GM12878 (cell line): Measurements from ENCODE around the gene RARA. TPM values are rescaled to one million over a fixed set of nuclear protein-coding genes. Genes with fewer than 3 reads are reported as not detected.

ENCODE experiments used
- ATAC-seq: fragments of 200-7000 bp; cut with Tn5 transposase; 3 replicates; pipeline ENCODE4 v1.9.1; 2020; ENCODE audit warnings: mild to moderate bottlenecking, moderate library complexity
- BruUV-seq: library from RNA; stranded (reverse); fragments of 400-500 nt; replicated peaks from 2 replicates; lab custom pipeline; 2021; lab: Mats Ljungman, UMichigan
- CTCF ChIA-PET: fragments of 300-600 bp; sonication (Branson Sonifier 250); formaldehyde crosslinking; extraction: SDS; loops from one replicate; lab custom pipeline; 2021; ENCODE audit warnings: inconsistent platforms; lab: Yijun Ruan, JAX
- POLR2A ChIA-PET: fragments of 350-600 bp; formaldehyde crosslinking; extraction: SDS; loops from one replicate; lab custom pipeline; 2021; ENCODE audit warnings: inconsistent platforms; lab: Charles Lee
- RAD21 ChIA-PET: fragments of 300-600 bp; sonication (Branson Sonifier 250); formaldehyde crosslinking; loops from one replicate; lab custom pipeline; 2023; ENCODE audit warnings: antibody characterized with exemption; ENCODE audit not compliant: unreplicated experiment; lab: Charles Lee
- SMC1A ChIA-PET: fragments of 300-600 bp; sonication (Branson Sonifier 250); formaldehyde crosslinking; loops from one replicate; lab custom pipeline; 2023; ENCODE audit not compliant: unreplicated experiment, uncharacterized antibody; lab: Charles Lee
- DNase-seq: peaks from one replicate; pipeline ENCODE4 v3.0.0-alpha.2; 2011; ENCODE audit warnings: low read depth, low spot score
- FAIRE-seq: peaks from 3 replicates; lab custom pipeline; 2011; peaks lifted over from hg19 to GRCh38; lab: Jason Lieb, UNC
- H2AFZ ChIP-seq: 2 replicates; pipeline ENCODE4 v1.6.0; 2011; ENCODE audit warnings: low read depth, low read length, control low read depth; ENCODE audit not compliant: control insufficient read depth
- H3K27ac ChIP-seq: 2 replicates; pipeline ENCODE4 v1.5.1; 2011; ENCODE audit warnings: control low read depth; ENCODE audit not compliant: control insufficient read depth, insufficient read depth
- H3K27me3 ChIP-seq, 2 experiments: replicated peaks in 1 of 2; 2 replicates each; pipeline versions ENCODE4 v1.6.0 to v1.6.1; 2011; ENCODE audit warnings: low read length in 1 of 2; ENCODE audit not compliant: control insufficient read depth in 2 of 2, insufficient read depth in 2 of 2
- H3K36me3 ChIP-seq, 2 experiments: 2 replicates each; pipeline ENCODE4 v1.5.1; 2011; ENCODE audit warnings: low read length in 1 of 2; ENCODE audit not compliant: control insufficient read depth in 2 of 2, insufficient read depth in 2 of 2
- H3K4me1 ChIP-seq: 2 replicates; pipeline ENCODE4 v1.6.1; 2011; ENCODE audit warnings: mild to moderate bottlenecking, low read length, moderate library complexity, mixed read lengths; ENCODE audit not compliant: control insufficient read depth, insufficient read depth
- H3K4me2 ChIP-seq: 2 replicates; pipeline ENCODE4 v1.6.0; 2011; ENCODE audit warnings: control low read depth; ENCODE audit not compliant: control insufficient read depth, insufficient read depth
- H3K4me3 ChIP-seq: fragments of 200-600 bp; sonication (generic); 2 replicates; pipeline ENCODE4 v1.5.1; 2016
- H3K79me2 ChIP-seq: 2 replicates; pipeline ENCODE4 v1.6.0; 2011; ENCODE audit warnings: low read length; ENCODE audit not compliant: control insufficient read depth, insufficient read depth
- H3K9ac ChIP-seq: 2 replicates; pipeline ENCODE4 v1.8.0; 2011; ENCODE audit warnings: low read length, control low read depth, mixed read lengths; ENCODE audit not compliant: control insufficient read depth, insufficient read depth
- H3K9me3 ChIP-seq: replicated peaks from 3 replicates; pipeline ENCODE4 v1.5.1; 2011; ENCODE audit warnings: mild to moderate bottlenecking, low read length; ENCODE audit not compliant: control insufficient read depth, insufficient read depth
- H4K20me1 ChIP-seq: 2 replicates; pipeline ENCODE4 v1.6.0; 2011; ENCODE audit not compliant: control insufficient read depth, insufficient read depth
- CBFB ChIP-seq: IDR thresholded peaks from 2 replicates; pipeline ENCODE4 v1.6.1; 2016; ENCODE audit warnings: antibody characterized with exemption, low read depth
- MEF2A ChIP-seq: IDR thresholded peaks from 2 replicates; pipeline ENCODE4 v1.6.1; 2011; ENCODE audit warnings: low read depth, mild to moderate bottlenecking, low read length, moderate library complexity; ENCODE audit not compliant: insufficient read depth
- NFXL1 ChIP-seq: fragments of 450-650 bp; IDR thresholded peaks from 2 replicates; pipeline ENCODE4 v1.6.1; 2017; ENCODE audit warnings: antibody characterized with exemption, mild to moderate bottlenecking, borderline replicate concordance
- POLR2A ChIP-seq: IDR thresholded peaks from 2 replicates; pipeline ENCODE4 v1.6.1; 2011; ENCODE audit warnings: low read depth, mild to moderate bottlenecking, low read length
- SIX5 ChIP-seq: IDR thresholded peaks from 2 replicates; pipeline ENCODE4 v1.6.1; 2011; ENCODE audit warnings: mild to moderate bottlenecking, low read depth, low read length, moderate library complexity; ENCODE audit not compliant: severe bottlenecking
- SMC3 ChIP-seq: IDR thresholded peaks from 2 replicates; pipeline ENCODE4 v1.6.1; 2011; ENCODE audit warnings: low read length, improper control_type of control experiment, borderline replicate concordance
- SUPT20H ChIP-seq: IDR thresholded peaks from 2 replicates; pipeline ENCODE4 v1.6.1; 2011; ENCODE audit warnings: low read depth, mild to moderate bottlenecking, low read length, moderate library complexity, borderline replicate concordance; ENCODE audit not compliant: control insufficient read depth
- ZNF274 ChIP-seq: IDR thresholded peaks from one replicate; pipeline ENCODE4 v1.8.0; 2011; ENCODE audit not compliant: insufficient read length, insufficient read depth
- WGBS: methylation state at CpG from one replicate; pipeline ENCODE4 v1.1.6; 2016; ENCODE audit warnings: low lambda C conversion rate; ENCODE audit not compliant: insufficient replicate concordance, insufficient coverage; ENCODE audit errors: missing lambda C conversion rate; 5-methylcytosine and 5-hydroxymethylcytosine counted together
- in situ Hi-C: fragments of 300-500 bp; cut with MboI; formaldehyde crosslinking; loops from 9 replicates; pipeline ENCODE4 v1.14.3; 2018; ENCODE audit warnings: mixed read lengths
- intact Hi-C: fragments of 100-400 bp; cut with micrococcal nuclease; formaldehyde crosslinking; loops from one replicate; pipeline ENCODE4 v1.14.2; 2022; ENCODE audit not compliant: unreplicated experiment
- polyA plus RNA-seq, 11 experiments: library from polyadenylated mRNA; depleted of rRNA in 4 of 11; unstranded in 6 of 11; stranded (reverse) in 5 of 11; fragments of >200 nt; fragmentation: Nextera tagmentation in 4 of 11; fragmentation: Illumina TruSeq in 1 of 11; extraction: Ambion mirVana in 4 of 11; extraction: Trizol in 1 of 11; gene quantifications; 1 replicate in 1 of 11; 2 replicates in 10 of 11; pipeline versions ENCODE4 v1.2.1 to v1.2.3, GENCODE V29; 2011 to 2016; ENCODE audit warnings: inconsistent platforms in 2 of 11, missing spikeins in 2 of 11, low read depth in 1 of 11
- total RNA-seq, 4 experiments: library from RNA; depleted of rRNA in 3 of 4; stranded (reverse); fragments of >200 nt in 3 of 4; fragmentation: Illumina TruSeq in 1 of 4; extraction: Trizol in 1 of 4; gene quantifications; 2 replicates each; pipeline versions ENCODE4 v1.2.1 to v1.2.3, GENCODE V29; 2013 to 2021
- TF ChIP-seq, protein P1 (sequence below): fragments of 450-650 bp; IDR thresholded peaks from 2 replicates; pipeline ENCODE4 v1.6.1; 2017; ENCODE audit warnings: low read depth, mild to moderate bottlenecking, moderate library complexity
- TF ChIP-seq, protein P2 (sequence below): fragments of 450-650 bp; IDR thresholded peaks from 2 replicates; pipeline ENCODE4 v1.6.1; 2017; ENCODE audit warnings: antibody characterized with exemption, mild to moderate bottlenecking, moderate library complexity
- TF ChIP-seq, protein P3 (sequence below): fragments of 450-650 bp; formaldehyde crosslinking; IDR thresholded peaks from 2 replicates; pipeline ENCODE4 v1.4.0; 2022; ENCODE audit warnings: mild to moderate bottlenecking, moderate library complexity

The RARA gene
- total and polyA plus RNA-seq, 10 of the 15 experiments (the other 5 are each of a cell fraction or from before 2014, with no cell fraction given) = 0.13 to 33.6 (median 13.6) TPM

GRCh38 chr17:40303009-40303657 is 5.8 kb upstream of the RARA start (continued):
- TF ChIP-seq, protein P1, sequence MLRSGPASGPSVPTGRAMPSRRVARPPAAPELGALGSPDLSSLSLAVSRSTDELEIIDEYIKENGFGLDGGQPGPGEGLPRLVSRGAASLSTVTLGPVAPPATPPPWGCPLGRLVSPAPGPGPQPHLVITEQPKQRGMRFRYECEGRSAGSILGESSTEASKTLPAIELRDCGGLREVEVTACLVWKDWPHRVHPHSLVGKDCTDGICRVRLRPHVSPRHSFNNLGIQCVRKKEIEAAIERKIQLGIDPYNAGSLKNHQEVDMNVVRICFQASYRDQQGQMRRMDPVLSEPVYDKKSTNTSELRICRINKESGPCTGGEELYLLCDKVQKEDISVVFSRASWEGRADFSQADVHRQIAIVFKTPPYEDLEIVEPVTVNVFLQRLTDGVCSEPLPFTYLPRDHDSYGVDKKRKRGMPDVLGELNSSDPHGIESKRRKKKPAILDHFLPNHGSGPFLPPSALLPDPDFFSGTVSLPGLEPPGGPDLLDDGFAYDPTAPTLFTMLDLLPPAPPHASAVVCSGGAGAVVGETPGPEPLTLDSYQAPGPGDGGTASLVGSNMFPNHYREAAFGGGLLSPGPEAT = peak; percentile 20; the same call in 1 of the 2 replicates
- peak; percentile 98 for TF ChIP-seq SMC3

DNA sequence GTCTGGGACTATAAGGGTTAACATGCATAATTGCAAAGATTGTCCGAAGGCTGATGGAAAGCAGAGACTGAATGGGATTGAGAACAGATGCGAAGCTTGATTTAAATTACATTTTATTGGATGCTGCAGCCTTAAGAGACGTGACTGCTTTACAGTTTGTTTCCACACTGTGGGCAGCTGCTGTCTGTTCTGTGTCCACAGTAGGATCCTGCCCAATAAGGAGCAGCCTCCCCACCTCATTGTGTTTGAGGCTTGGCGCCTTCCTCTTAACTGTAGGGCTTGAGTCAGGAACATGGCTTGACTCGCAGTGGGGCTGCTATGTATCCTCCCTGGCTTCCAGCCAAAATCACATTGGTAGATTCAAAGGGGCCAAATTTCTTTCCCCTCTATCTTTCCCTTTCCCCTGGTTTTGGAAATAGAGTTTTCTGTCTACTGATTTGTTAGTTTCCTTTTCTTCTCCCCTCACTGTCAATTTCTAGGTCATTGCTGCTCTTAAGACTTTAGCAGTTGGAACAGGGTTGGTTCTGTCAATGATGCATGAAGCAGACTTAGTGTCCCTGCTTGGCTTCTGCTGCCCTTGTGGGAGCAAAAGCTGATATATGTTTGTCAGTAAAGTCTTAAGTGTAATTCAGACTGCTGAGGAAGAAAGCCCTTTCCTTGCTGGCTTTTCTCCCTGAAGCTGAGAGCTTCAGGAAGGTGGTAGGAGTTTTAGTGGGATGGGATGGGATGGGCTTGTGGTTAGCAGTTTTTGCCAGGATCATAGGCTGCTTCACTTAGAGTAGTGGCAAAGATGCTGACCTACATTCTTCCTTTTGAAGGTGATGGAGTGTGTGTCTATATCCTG is 5.0 kb upstream of the RARA start:
- Histone ChIP-seq H3K4me1 (peaks cover 13% of the 10 kb centered on the region), H3K27me3 (no peaks in the 10 kb centered on the region), H4K20me1 (no peaks in the 10 kb centered on the region), H3K4me2 (no peak overlapping the region), H3K4me3 (no peak overlapping the region), H3K9ac (no peak overlapping the region), H3K36me3 (peaks cover 4 to 11% of the 10 kb centered on the region in 2 experiments), H2AFZ (no peak overlapping the region), H3K79me2 (no peaks in the 10 kb centered on the region; the same call in 1 of the 2 replicates), H3K27ac (no peak overlapping the region), H3K9me3 (no peaks in the 10 kb centered on the region)
- TSS peak; percentile 37 for BruUV-seq
- ATAC-seq (no peak), FAIRE-seq (no peak), DNase-seq (no peak)
- in situ Hi-C loops (loop anchor here (5.0 kb wide), 1 partner anchor 48 kb away; no protein-coding TSS in a partner anchor), intact Hi-C loops (loop anchor here (1.0 to 5.0 kb wide), 2 partner anchors 51 to 228 kb away; no protein-coding TSS in a partner anchor)
- ChIA-PET POLR2A (interaction anchor here (0.5 to 1.6 kb wide), 6 partner anchors 10 to 228 kb away, joined by 3 to 5 read pairs (median 4); no protein-coding TSS in a partner anchor), RAD21 (interaction anchor here (0.8 to 18.7 kb wide), 18 partner anchors 8 to 245 kb away, joined by 3 to 271 read pairs (median 6); partner anchors contain the start of gene TOP2A), CTCF (interaction anchor here (0.6 to 10.6 kb wide), 30 partner anchors 8 to 1359 kb away, joined by 3 to 311 read pairs (median 5); partner anchors contain the start of genes CDC6, GJD3 and TOP2A), SMC1A (interaction anchor here (0.8 to 11.2 kb wide), 19 partner anchors 9 to 229 kb away, joined by 3 to 172 read pairs (median 5); partner anchors contain the start of gene WIPF2)
- 99% methylated on average over 5 of the region's 5 CpGs for WGBS
- no peak for TF ChIP-seq POLR2A
- TF ChIP-seq NFXL1 = no peak
- no peak for TF ChIP-seq ZNF274
- TF ChIP-seq, protein P2, sequence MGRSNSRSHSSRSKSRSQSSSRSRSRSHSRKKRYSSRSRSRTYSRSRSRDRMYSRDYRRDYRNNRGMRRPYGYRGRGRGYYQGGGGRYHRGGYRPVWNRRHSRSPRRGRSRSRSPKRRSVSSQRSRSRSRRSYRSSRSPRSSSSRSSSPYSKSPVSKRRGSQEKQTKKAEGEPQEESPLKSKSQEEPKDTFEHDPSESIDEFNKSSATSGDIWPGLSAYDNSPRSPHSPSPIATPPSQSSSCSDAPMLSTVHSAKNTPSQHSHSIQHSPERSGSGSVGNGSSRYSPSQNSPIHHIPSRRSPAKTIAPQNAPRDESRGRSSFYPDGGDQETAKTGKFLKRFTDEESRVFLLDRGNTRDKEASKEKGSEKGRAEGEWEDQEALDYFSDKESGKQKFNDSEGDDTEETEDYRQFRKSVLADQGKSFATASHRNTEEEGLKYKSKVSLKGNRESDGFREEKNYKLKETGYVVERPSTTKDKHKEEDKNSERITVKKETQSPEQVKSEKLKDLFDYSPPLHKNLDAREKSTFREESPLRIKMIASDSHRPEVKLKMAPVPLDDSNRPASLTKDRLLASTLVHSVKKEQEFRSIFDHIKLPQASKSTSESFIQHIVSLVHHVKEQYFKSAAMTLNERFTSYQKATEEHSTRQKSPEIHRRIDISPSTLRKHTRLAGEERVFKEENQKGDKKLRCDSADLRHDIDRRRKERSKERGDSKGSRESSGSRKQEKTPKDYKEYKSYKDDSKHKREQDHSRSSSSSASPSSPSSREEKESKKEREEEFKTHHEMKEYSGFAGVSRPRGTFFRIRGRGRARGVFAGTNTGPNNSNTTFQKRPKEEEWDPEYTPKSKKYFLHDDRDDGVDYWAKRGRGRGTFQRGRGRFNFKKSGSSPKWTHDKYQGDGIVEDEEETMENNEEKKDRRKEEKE = no peak
- TF ChIP-seq, protein P3, sequence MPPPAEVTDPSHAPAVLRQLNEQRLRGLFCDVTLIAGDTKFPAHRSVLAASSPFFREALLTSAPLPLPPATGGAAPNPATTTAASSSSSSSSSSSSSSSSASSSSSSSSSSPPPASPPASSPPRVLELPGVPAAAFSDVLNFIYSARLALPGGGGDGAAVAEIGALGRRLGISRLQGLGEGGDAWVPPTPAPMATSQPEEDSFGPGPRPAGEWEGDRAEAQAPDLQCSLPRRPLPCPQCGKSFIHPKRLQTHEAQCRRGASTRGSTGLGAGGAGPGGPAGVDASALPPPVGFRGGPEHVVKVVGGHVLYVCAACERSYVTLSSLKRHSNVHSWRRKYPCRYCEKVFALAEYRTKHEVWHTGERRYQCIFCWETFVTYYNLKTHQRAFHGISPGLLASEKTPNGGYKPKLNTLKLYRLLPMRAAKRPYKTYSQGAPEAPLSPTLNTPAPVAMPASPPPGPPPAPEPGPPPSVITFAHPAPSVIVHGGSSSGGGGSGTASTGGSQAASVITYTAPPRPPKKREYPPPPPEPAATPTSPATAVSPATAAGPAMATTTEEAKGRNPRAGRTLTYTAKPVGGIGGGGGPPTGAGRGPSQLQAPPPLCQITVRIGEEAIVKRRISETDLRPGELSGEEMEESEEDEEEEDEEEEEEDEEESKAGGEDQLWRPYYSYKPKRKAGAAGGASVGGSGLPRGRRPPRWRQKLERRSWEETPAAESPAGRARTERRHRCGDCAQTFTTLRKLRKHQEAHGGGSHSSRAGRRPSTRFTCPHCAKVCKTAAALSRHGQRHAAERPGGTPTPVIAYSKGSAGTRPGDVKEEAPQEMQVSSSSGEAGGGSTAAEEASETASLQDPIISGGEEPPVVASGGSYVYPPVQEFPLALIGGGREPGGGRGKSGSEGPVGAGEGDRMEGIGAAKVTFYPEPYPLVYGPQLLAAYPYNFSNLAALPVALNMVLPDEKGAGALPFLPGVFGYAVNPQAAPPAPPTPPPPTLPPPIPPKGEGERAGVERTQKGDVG = no peak
- TF ChIP-seq SIX5 = no peak
- TF ChIP-seq MEF2A = no peak
- no peak for TF ChIP-seq SUPT20H
- TF ChIP-seq CBFB = no peak
